VCaP (cell line): ENCODE results near the gene ARID3A.
"Not testable (repeated sequence)": the region's sequence is repeated elsewhere in the genome, so short reads cannot be mapped to it uniquely, and the experiment has no call there.

Experiments
- H3K27ac ChIP-seq: fragments of 450-650 bp; 2 replicates; pipeline ENCODE4 v1.5.1; 2017
- CTCF ChIP-seq: fragments of 450-650 bp; conservative IDR thresholded peaks from 2 replicates; pipeline ENCODE4 v1.5.1; 2017; ENCODE audit warnings: mild to moderate bottlenecking, moderate library complexity

The ARID3A gene

GRCh38 chr19:925526-926322 is at the start of gene ARID3A:
Gene ARID3A, plus strand, starts transcription at chr19:926035. Its CDS starts 3,494 bp downstream, at chr19:929529.
- H3K27ac ChIP-seq, result peak within 1 kb of the TSS; percentile 87
- no peak for TF ChIP-seq CTCF

GRCh38 chr19:876089-876488 is 49.7 kb upstream of the ARID3A start:
- H3K27ac ChIP-seq, result no peak overlapping the region
- TF ChIP-seq CTCF, result no peak

- no peak for TF ChIP-seq CTCF
- H3K27ac ChIP-seq, result no peak overlapping the region
Observed at GRCh38 chr19:876780-877314, 49.0 kb upstream of the ARID3A start.

DNA sequence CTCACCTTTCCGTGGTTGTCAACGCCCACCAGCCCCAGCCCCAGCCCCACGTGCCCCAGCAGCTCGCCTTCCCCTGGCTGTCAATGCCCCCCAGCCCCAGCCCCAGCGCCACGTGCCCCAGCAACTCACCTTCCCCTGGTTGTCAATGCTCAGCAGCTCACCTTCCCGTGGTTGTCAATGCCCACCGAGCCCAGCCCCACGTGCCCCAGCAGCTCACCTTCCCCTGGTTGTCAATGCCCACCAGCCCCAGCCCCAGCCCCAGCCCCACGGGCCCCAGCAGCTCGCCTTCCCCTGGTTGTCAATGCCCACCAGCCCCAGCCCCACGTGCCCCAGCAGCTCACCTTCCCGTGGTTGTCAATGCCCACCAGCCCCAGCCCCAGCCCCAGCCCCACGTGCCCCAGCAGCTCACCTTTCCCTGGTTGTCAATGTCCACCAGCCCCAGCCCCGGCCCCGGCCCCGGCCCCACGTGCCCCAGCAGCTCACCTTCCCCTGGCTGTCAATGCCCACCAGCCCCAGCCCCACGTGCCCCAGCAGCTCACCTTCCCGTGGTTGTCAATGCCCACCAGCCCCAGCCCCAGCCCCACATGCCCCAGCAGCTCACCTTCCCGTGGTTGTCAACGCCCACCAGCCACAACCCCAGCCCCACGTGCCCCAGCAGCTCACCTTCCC is 47.7 kb upstream of the ARID3A start:
- H3K27ac ChIP-seq, result not testable (repeated sequence)

GRCh38 chr19:878751-879561 is 46.9 kb upstream of the ARID3A start:
- not testable (repeated sequence) for H3K27ac ChIP-seq

GRCh38 chr19:879711-880438 is 46.0 kb upstream of the ARID3A start:
- H3K27ac ChIP-seq, result no peak overlapping the region
- TF ChIP-seq CTCF, result no peak

DNA sequence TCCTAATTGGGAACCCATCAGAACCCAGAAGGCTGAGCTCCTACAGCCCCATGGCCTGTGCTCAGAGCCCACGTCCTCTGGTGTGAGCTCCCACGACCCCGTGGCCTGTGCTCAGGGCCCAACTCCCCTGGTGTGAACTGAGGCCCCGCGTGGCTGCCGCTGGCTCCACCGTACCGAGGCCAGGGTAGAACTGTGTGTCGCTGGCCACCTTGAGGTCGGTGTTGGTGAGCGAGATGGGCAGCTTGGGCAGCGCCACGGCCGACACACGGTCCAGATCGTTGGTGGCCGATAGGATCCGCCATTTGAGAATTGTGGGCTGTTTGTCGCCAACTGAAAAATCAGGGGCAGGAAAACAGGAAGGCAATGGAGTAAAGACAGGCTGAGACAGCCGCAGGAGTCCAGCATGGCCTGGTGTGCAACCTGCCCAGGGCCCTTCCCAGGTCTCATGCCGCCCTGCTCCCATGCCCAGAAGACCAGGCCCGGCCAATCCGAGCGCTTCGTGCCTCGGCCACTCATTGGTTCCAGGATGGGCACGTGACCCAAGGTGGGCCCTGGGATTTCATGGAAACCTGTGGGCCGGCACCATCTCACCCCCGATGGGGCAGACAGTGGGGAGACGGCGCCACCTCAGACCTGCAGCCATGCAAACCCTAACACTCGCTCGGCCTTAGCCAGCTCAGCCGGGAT is 44.3 kb upstream of the ARID3A start:
- no peak for TF ChIP-seq CTCF
- no peak overlapping the region for H3K27ac ChIP-seq
